HuH-7 (cell line): ENCODE results near the gene ATXN7L1.
"Not testable (repeated sequence)": the region's sequence is repeated elsewhere in the genome, so short reads cannot be mapped to it uniquely, and the experiment has no call there.

Experiments
- DNase-seq: peaks from one replicate; pipeline ENCODE4 v3.0.0; 2011; ENCODE audit warnings: low spot score

ATXN7L1 gene

GRCh38 chr7:105703207-105703930 is 173.0 kb downstream of the ATXN7L1 start:
- DNase-seq, result no peak

- DNase-seq, result no peak
Observed at GRCh38 chr7:105699568-105700236, 176.7 kb downstream of the ATXN7L1 start.

- DNase-seq, result no peak
Observed at GRCh38 chr7:105698531-105698930, 177.9 kb downstream of the ATXN7L1 start.

GRCh38 chr7:105697753-105698152 is 178.6 kb downstream of the ATXN7L1 start:
- DNase-seq, result no peak

DNA sequence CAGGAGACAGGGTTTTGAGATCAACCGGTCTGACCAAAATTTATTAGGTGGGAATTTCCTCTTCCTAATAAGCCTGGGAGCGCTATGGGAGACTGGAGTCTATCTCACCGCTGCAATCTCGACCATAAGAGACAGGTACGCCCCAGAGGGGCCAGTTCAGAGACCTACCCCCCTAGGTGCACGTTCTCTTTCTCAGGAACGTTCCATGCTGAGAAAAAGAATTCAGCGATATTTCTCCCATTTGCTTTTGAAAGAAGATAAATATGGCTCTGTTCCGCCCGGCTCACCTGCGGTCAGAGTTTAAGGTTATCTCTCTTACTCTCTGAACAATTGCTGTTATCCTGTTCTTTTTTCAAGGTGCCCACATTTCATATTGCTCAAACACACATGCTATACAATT is 179.2 kb downstream of the ATXN7L1 start:
- not testable (repeated sequence) for DNase-seq

- DNase-seq, result no peak
Observed at GRCh38 chr7:105693576-105693975, 182.8 kb downstream of the ATXN7L1 start.

DNA sequence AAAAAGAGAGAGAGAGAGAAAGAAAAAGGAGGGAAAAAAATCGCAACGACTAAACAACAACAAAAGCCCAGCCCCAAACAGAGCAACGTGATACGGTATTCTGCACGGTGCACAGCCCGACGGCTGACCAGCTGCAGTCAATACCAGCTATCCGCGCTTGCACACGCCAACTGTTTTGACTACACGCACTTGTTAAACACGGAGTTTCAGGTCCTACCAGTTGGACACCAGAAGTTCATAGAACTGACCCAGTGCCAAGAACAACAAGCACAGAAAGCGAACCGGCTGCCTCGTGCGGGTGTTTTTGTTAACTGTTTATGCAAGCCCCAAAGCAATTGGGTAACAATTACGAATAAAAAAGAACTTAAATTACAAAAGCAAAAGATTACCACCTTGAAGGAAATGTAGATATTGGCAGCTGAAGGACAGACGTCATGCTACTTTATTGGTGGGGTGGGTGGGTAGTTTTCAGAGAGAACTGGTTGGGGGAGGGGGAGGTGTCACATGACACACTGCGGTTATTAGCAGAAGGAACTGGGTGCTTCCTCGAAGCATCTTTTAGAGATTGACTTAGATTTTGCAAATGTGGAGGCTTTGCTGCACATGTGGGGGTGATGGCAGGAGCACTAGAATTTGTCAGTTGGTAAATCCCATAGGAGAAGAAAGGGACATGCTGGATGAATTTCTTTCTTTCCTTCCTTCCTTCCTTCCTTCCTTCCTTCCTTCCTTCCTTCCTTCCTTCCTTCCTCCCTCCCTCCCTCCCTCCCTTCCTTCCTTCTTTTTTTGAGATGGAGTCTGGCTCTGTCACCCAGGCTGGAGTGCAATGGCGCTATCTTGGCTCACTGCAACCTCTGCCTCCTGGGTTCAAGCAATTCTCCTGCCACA is 184.5 kb downstream of the ATXN7L1 start:
- no peak for DNase-seq

DNA sequence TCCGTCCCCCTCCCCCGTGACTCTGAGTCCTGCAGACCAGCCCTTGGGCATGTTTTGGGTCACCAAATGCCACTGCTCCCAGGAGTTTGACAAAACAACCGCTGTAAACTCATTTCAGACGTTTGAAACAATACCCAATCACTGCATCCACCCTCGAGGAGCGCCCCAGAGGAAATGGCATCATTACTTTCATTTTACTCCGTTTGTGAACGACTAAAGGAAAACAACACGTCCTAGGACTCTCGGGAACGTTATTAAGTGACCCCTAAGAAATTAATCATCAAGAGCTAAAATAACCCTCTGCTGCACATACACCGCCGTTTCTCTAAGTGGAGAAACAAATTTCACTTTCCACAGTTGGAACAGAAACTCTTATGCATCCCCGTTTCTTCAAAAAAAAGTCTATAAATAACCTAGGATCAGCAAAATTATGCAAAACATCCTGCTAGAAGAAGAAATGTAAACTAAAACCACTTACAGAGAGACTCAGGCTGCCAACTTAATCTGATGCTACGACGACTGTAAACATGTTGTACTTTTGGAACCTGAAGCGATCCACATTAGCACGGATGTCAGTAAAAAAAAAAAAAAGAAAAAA is 185.2 kb downstream of the ATXN7L1 start:
- DNase-seq, result no peak

- no peak for DNase-seq
Observed at GRCh38 chr7:105690325-105690945, 186.0 kb downstream of the ATXN7L1 start.

- DNase-seq, result no peak
Observed at GRCh38 chr7:105689067-105689819, 187.2 kb downstream of the ATXN7L1 start.

DNA sequence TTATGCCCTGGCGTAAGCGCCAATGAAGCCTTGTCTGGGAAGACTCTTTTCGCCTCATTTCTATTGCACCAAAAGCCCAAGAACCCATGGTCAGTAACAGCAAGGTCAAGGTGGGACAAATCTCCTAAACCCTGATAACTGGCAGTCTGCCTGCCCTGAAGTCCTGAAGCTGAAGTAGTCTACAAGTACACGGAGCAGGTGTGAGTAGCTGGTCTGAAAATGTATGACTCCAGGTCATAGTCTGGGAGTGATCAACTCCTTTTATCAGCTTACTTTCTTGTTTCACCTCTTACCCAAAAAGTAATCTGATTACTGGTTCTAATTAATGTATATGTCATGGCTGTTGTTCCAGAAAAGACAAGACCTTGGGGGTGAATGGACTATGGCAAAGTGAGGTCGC is 187.8 kb downstream of the ATXN7L1 start:
- no peak for DNase-seq

DNA sequence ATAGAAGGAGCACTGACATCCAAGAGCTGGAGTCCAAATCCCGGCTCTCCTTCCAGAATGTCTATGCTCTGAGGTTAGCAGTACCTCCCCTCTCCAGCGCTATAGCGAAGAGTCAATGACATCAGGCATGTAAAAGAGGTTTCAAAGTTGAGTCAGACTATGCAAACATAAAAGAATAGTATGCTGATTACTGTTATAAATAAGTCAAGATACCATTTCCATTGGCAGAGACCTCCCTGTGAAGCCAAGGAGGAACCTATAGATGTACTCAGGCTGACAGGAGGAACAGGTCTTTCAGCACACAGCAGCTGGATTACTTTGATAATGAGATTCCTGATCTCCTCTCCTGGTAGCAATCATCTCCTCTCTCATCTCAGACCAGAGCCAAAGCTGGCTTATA is 191.2 kb downstream of the ATXN7L1 start:
- DNase-seq, result no peak

GRCh38 chr7:105682341-105683060 is 193.9 kb downstream of the ATXN7L1 start:
- DNase-seq, result no peak

- DNase-seq, result peak; percentile 74
Observed at GRCh38 chr7:105680505-105681187, 195.8 kb downstream of the ATXN7L1 start.

DNA sequence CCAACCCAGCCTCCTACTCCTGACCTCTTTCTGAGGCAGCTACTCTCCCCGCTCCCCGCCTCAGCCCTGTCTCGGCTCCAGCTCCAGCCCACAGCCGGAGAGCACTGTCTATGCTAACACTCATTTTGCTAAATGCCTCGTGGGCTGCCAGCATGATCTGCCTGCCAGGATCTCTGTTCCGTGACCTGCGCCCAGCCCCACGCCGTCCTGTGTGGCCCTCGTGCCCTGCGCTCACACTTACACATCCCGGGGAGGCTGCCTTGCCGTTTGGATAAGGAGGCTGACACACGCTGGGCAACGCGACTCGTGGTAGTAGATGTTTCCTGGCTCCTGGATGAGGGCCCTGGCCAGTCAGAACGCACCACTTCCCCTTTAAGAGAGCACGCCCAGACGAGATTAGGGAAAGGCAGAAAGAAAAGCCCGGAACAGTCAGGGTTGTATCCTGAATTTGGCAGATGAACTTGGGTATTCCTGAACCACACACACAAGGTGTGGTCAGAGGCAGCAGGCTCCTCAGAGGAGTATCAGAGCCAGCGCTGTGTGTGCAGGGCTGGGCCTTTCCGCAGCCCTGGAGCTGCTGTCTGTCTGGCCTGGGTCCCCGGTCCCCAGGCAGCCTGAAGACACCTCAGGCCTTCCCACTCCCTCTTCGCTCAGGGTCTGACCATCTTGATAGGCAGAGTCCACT is 197.4 kb downstream of the ATXN7L1 start:
- DNase-seq, result no peak

DNA sequence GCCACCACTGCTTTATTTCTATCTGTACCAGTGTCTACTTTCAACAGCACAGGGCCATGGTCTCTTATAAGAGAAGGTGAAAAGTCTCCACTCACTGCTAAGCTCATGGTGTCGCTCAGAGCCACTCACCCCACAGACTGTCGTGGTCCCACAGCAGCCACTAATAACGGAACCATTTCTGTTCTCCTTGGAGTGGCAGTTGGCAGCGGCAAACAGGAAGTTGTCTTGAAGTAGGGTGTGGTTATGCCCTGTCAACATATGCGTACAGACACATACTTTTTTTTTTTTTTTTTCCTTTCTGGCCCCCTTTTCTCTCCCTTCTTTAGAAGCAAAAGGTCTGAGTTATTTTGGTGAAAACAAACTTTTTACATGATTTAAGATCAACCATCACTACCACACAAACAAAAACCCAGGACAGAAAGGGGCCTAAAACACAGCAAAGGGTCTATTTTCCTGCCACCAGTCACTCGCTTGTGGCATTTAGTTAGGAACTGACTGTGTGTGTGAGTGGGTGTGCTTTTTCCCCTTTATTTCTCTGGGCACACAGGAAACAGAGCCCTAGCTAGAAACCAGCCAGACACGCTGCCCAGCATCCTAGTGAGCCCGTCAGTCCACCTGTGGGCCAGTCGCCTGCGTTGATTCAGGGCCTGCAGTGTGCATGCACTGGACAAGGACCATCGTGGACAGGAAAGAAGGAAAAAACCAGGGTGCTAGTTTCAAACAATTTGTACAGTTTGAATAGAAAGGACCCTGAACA is 198.4 kb downstream of the ATXN7L1 start:
- DNase-seq, result no peak

DNA sequence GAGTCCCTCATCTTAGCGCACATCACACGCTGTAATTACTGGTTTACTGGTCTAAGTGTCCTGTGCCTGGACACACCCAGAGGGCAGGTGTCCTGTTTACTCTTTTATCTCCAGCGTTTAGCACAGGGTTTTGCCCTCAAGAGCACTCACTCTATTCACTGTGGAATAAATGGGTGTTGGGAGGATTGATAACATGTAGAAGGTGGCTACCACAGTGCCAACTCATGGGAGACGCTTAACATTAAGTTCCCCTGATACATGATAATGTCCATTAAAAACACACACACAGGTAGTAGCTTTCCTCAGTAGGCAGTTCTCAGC is 199.0 kb downstream of the ATXN7L1 start:
- DNase-seq, result no peak

DNA sequence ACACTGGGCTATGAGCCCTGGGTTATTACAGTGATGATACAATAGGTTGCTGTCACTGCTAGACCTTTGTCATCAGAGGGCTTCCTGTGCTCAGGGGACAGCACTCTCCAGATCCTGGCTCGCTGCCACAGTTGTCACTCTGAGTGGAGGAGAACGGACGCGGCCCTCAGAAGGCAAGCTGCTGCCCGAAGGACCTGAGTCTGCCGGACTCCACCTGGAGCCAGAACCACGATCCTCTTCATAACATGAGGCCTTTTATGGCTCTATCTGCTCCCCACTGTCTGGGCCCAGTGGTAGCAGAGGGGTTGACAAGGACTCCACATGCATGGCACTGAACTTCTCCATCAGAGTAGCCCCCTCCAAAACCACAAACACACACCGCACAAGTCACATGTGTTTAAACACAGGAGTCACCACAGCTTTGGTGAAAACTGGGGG is 200.4 kb downstream of the ATXN7L1 start:
- DNase-seq, result no peak
